Measurements from ENCODE around the gene HSBP1L1. TPM values are rescaled to one million over a fixed set of nuclear protein-coding genes. Genes with fewer than 3 reads are reported as not detected.

Gene HSBP1L1
- total and polyA plus RNA-seq, 2 of the 13 experiments (the other 11 are each of a cell fraction or from before 2014, with no cell fraction given) = 22.6 to 45.1 TPM

- WGBS (ENCODE audit: low lambda C conversion rate) = 97% methylated on average over 7 of the region's 7 CpGs
- POLR2A ChIA-PET = no interaction called here
- Histone ChIP-seq H3K4me3 (replicated peaks in 1 of 3; ENCODE audit: insufficient read depth in 1 of 3, low read depth in 2 of 3, low read length in 3 of 3) (no peak overlapping the region), H3K4me1 (ENCODE audit: insufficient read depth, low read length) (peaks cover 77% of the 10 kb centered on the region), H4K20me1 (ENCODE audit: insufficient read depth, low read length) (peaks cover 14% of the 10 kb centered on the region; the same call in 1 of the 2 replicates), H3K36me3 (replicated peaks in 1 of 2; ENCODE audit: control insufficient read depth in 1 of 2, insufficient read depth in 2 of 2, low read length in 2 of 2) (peaks cover 12 to 41% of the 10 kb centered on the region in 2 experiments; a peak in 4 of 5 replicates), H3K9ac (ENCODE audit: insufficient read depth, low read depth, low read length) (no peak overlapping the region), H3K9me3 (ENCODE audit: low read length) (no peaks in the 10 kb centered on the region), H3K27ac (ENCODE audit: extremely low read length, insufficient read depth, low read length) (peak overlapping the region; percentile 26), H2AFZ (ENCODE audit: low read length) (no peak overlapping the region), H3K79me2 (ENCODE audit: insufficient read depth, low read length) (peaks cover 89% of the 10 kb centered on the region), H3K27me3 (ENCODE audit: control insufficient read depth in 1 of 2, insufficient read depth in 2 of 2, low read length in 2 of 2) (no peaks in the 10 kb centered on the region), H3K4me2 (ENCODE audit: low read depth, low read length) (no peak overlapping the region)
- intact Hi-C loops (cut with micrococcal nuclease; ENCODE audit: unreplicated experiment) (no loop called here), in situ Hi-C loops (cut with HindIII; ENCODE audit: extremely low pct_ligation_motif_present, low pct_unique_long_range_greater_than_20kb) (no loop called here)
- no TSS peak for BruUV-seq (replicated peaks)
- DNase-seq (ENCODE audit: low spot score) = no peak
- no peak for FAIRE-seq
- CTCF ChIA-PET (ENCODE audit: low intra/inter-chr PET ratio, low total read pairs) = no interaction called here
- ATAC-seq = no peak
- TF ChIP-seq ZNF20 (CRISPR knock-in tag; IDR thresholded peaks at IDR 0.05) (no peak), ZNF7 (CRISPR knock-in tag; IDR thresholded peaks at IDR 0.05) (no peak), KLF15 (CRISPR knock-in tag; IDR thresholded peaks at IDR 0.05; ENCODE audit: borderline replicate concordance) (no peak), GATA4 (IDR thresholded peaks at IDR 0.05; ENCODE audit: borderline replicate concordance, low read depth) (no peak), ZFP36L1 (CRISPR knock-in tag; IDR thresholded peaks at IDR 0.05) (no peak), ZNF615 (CRISPR knock-in tag; IDR thresholded peaks at IDR 0.05; ENCODE audit: borderline replicate concordance) (no peak), ISL2 (CRISPR knock-in tag; IDR thresholded peaks at IDR 0.05) (no peak), MBD4 (IDR thresholded peaks at IDR 0.05; ENCODE audit: borderline replicate concordance, low read length) (no peak), MAFK (conservative IDR thresholded peaks at IDR 0.05 in 1 of 2, IDR thresholded peaks at IDR 0.05 in 1 of 2; ENCODE audit: low read length in 2 of 2) (no peak)
- TF ChIP-seq, protein P1, sequence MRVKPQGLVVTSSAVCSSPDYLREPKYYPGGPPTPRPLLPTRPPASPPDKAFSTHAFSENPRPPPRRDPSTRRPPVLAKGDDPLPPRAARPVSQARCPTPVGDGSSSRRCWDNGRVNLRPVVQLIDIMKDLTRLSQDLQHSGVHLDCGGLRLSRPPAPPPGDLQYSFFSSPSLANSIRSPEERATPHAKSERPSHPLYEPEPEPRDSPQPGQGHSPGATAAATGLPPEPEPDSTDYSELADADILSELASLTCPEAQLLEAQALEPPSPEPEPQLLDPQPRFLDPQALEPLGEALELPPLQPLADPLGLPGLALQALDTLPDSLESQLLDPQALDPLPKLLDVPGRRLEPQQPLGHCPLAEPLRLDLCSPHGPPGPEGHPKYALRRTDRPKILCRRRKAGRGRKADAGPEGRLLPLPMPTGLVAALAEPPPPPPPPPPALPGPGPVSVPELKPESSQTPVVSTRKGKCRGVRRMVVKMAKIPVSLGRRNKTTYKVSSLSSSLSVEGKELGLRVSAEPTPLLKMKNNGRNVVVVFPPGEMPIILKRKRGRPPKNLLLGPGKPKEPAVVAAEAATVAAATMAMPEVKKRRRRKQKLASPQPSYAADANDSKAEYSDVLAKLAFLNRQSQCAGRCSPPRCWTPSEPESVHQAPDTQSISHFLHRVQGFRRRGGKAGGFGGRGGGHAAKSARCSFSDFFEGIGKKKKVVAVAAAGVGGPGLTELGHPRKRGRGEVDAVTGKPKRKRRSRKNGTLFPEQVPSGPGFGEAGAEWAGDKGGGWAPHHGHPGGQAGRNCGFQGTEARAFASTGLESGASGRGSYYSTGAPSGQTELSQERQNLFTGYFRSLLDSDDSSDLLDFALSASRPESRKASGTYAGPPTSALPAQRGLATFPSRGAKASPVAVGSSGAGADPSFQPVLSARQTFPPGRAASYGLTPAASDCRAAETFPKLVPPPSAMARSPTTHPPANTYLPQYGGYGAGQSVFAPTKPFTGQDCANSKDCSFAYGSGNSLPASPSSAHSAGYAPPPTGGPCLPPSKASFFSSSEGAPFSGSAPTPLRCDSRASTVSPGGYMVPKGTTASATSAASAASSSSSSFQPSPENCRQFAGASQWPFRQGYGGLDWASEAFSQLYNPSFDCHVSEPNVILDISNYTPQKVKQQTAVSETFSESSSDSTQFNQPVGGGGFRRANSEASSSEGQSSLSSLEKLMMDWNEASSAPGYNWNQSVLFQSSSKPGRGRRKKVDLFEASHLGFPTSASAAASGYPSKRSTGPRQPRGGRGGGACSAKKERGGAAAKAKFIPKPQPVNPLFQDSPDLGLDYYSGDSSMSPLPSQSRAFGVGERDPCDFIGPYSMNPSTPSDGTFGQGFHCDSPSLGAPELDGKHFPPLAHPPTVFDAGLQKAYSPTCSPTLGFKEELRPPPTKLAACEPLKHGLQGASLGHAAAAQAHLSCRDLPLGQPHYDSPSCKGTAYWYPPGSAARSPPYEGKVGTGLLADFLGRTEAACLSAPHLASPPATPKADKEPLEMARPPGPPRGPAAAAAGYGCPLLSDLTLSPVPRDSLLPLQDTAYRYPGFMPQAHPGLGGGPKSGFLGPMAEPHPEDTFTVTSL (CRISPR knock-in tag; IDR thresholded peaks at IDR 0.05; ENCODE audit: borderline replicate concordance) = no peak
- TF ChIP-seq, protein P2, sequence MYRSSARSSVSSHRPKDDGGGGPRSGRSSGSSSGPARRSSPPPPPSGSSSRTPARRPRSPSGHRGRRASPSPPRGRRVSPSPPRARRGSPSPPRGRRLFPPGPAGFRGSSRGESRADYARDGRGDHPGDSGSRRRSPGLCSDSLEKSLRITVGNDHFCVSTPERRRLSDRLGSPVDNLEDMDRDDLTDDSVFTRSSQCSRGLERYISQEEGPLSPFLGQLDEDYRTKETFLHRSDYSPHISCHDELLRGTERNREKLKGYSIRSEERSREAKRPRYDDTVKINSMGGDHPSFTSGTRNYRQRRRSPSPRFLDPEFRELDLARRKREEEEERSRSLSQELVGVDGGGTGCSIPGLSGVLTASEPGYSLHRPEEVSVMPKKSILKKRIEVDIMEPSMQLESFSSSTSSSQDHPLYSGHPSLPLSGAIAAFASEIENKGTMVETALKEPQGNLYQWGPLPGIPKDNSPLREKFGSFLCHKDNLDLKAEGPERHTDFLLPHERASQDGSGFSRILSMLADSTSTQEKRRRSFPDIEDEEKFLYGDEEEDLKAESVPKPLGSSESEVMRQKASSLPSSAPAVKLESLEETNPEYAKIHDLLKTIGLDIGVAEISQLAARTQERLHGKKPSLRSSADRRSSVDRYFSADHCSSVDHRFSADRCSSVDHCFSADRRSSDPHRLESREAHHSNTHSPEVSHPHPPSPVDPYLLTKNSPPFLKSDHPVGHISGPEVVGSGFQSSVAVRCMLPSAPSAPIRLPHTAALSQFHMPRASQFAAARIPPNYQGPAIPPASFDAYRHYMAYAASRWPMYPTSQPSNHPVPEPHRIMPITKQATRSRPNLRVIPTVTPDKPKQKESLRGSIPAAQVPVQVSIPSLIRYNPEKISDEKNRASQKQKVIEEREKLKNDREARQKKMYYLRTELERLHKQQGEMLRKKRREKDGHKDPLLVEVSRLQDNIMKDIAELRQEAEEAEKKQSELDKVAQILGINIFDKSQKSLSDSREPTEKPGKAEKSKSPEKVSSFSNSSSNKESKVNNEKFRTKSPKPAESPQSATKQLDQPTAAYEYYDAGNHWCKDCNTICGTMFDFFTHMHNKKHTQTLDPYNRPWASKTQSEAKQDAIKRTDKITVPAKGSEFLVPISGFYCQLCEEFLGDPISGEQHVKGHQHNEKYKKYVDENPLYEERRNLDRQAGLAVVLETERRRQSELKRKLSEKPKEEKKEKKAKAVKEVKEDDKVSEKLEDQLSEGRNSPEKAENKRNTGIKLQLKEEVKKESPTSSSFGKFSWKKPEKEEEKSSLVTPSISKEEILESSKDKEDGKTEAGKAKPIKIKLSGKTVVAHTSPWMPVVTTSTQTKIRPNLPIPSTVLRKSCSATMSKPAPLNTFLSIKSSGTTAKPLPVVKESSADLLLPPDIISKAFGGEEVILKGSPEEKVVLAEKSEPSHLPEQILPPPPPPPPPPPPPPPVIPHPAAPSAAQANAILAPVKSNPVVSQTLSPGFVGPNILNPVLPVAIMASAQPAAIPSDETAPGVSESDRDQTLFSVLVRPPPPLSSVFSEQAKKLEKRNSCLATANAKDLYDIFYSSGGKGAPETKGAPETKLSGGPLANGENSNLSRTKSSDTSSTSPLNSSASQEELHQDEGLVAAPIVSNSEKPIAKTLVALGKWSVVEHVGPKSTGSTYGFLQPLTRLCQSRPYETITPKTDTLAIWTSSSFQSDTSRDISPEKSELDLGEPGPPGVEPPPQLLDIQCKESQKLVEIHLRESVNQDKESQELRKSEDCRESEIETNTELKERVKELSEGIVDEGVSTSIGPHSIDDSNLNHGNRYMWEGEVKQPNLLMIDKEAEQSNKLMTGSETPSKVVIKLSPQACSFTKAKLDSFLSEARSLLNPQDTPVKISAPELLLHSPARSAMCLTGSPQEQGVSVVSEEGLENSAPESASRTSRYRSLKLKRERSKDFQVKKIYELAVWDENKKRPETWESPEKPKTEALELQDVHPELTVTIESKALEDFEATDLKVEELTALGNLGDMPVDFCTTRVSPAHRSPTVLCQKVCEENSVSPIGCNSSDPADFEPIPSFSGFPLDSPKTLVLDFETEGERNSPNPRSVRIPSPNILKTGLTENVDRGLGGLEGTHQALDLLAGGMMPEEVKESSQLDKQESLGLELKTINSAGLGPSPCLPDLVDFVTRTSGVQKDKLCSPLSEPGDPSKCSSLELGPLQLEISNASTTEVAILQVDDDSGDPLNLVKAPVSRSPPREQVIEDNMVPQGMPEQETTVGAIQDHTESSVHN (CRISPR knock-in tag; IDR thresholded peaks at IDR 0.05) = no peak
Measured at GRCh38 chr18:79942211-79942610, 22.2 kb upstream of the HSBP1L1 start.

Measured in HepG2 (cell line).